NB4 (cell line): Measurements from ENCODE around the gene LRRC7.

Source experiments
- CTCF ChIP-seq: IDR thresholded peaks from one replicate; pipeline ENCODE4 v1.5.1; 2012; ENCODE audit warnings: low read depth, low read length
- MYC ChIP-seq: IDR thresholded peaks from 2 replicates; pipeline ENCODE4 v1.6.1; 2011; ENCODE audit warnings: low read depth, low read length
- POLR2A ChIP-seq: IDR thresholded peaks from 2 replicates; pipeline ENCODE4 v1.6.1; 2011; ENCODE audit warnings: mild to moderate bottlenecking; ENCODE audit not compliant: insufficient read length; ENCODE audit errors: extremely low read depth

- no peak for TF ChIP-seq CTCF
- no peak for TF ChIP-seq POLR2A
- no peak for TF ChIP-seq MYC
Measured at GRCh38 chr1:70057500-70057899, 489.8 kb downstream of the LRRC7 start.
